HEK293 (cell line): Measurements from ENCODE around the gene FAT2.

Experiments
- KLF1 ChIP-seq: fragments of 450-650 bp; formaldehyde crosslinking; IDR thresholded peaks from 2 replicates; pipeline ENCODE4 v1.5.1; 2016; ENCODE audit warnings: missing biosample characterization, missing genetic modification characterization
- MEIS1 ChIP-seq: sonication (generic); formaldehyde crosslinking; IDR thresholded peaks from 2 replicates; pipeline ENCODE4 v1.8.1; 2022; ENCODE audit warnings: missing genetic modification reagents, mild to moderate bottlenecking, borderline replicate concordance
- ZNF114 ChIP-seq: fragments of 450-650 bp; formaldehyde crosslinking; IDR thresholded peaks from 2 replicates; pipeline ENCODE4 v1.5.0; 2017; ENCODE audit warnings: missing biosample characterization, missing genetic modification characterization
- ZNF169 ChIP-seq: fragments of 450-650 bp; formaldehyde crosslinking; IDR thresholded peaks from 2 replicates; pipeline ENCODE4 v1.5.1; 2016; ENCODE audit warnings: missing biosample characterization, missing genetic modification characterization
- ZNF274 ChIP-seq, 2 experiments: fragments of 200-500 bp in 1 of 2; fragments of 450-650 bp in 1 of 2; sonication (Bioruptor generic) in 1 of 2; formaldehyde crosslinking in 1 of 2; IDR thresholded peaks; 2 replicates each; pipeline versions ENCODE4 v1.5.1 to v1.6.1; 2014 to 2016; ENCODE audit warnings: borderline replicate concordance in 1 of 2, inconsistent platforms in 1 of 2, low read length in 1 of 2, missing biosample characterization in 1 of 2, missing genetic modification characterization in 1 of 2
- ZNF391 ChIP-seq: fragments of 450-650 bp; formaldehyde crosslinking; IDR thresholded peaks from 2 replicates; pipeline ENCODE4 v1.5.1; 2016; ENCODE audit warnings: low read depth, missing biosample characterization, missing genetic modification characterization, borderline replicate concordance
- ZNF560 ChIP-seq: fragments of 450-650 bp; formaldehyde crosslinking; IDR thresholded peaks from 2 replicates; pipeline ENCODE4 v1.5.1; 2017; ENCODE audit warnings: missing biosample characterization, missing genetic modification characterization, borderline replicate concordance
- ZNF600 ChIP-seq: fragments of 450-650 bp; formaldehyde crosslinking; IDR thresholded peaks from 2 replicates; pipeline ENCODE4 v1.5.1; 2016; ENCODE audit warnings: missing biosample characterization, missing genetic modification characterization
- ZNF664 ChIP-seq: fragments of 450-650 bp; formaldehyde crosslinking; IDR thresholded peaks from 2 replicates; pipeline ENCODE4 v1.5.1; 2016; ENCODE audit warnings: missing biosample characterization, missing genetic modification characterization
- TF ChIP-seq, protein P1 (sequence below): fragments of 450-650 bp; formaldehyde crosslinking; IDR thresholded peaks from 2 replicates; pipeline ENCODE4 v1.5.1; 2016; ENCODE audit warnings: missing biosample characterization, missing genetic modification characterization
- TF ChIP-seq, protein P2 (sequence below): fragments of 450-650 bp; formaldehyde crosslinking; IDR thresholded peaks from 2 replicates; pipeline ENCODE4 v1.5.1; 2016; ENCODE audit warnings: missing biosample characterization, missing genetic modification characterization
- TF ChIP-seq, protein P3 (sequence below): fragments of 450-650 bp; formaldehyde crosslinking; IDR thresholded peaks from 2 replicates; pipeline ENCODE4 v1.5.1; 2017; ENCODE audit warnings: missing biosample characterization, mild to moderate bottlenecking, missing genetic modification characterization, moderate library complexity
- TF ChIP-seq, protein P4 (sequence below): fragments of 450-650 bp; formaldehyde crosslinking; IDR thresholded peaks from 2 replicates; pipeline ENCODE4 v1.5.1; 2016; ENCODE audit warnings: missing biosample characterization, missing genetic modification characterization, low read depth

DNA sequence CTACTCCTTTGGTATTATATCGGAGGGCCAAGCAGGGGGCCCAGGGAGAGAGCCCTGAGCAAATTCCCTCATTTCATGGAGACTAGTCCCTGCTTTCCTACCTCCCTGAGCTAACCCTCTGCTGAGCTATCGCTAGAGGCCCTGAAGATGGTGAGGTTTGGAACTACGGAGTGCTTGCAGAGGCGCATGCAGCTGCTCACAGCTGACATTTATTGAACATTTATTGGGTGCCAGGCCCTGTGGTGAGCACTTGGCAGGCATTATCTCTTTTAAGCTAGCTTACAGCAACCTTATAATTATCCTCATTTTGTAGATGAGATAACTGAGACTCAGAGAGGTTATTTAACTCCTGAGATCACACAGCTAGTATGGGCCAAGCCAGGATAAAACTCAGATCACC is 9.8 kb downstream of the FAT2 start:
- TF ChIP-seq ZNF391 (tag by site-specific recombination) (no peak), ZNF169 (tag by site-specific recombination) (no peak), ZNF560 (tag by site-specific recombination) (no peak), KLF1 (tag by site-specific recombination) (no peak), ZNF114 (tag by site-specific recombination) (no peak), MEIS1 (no peak), ZNF274 (IDR thresholded peaks at IDR 0.05; ENCODE audit: low read length) (no peak), ZNF274 (tag by site-specific recombination; IDR thresholded peaks at IDR 0.05; ENCODE audit: borderline replicate concordance) (no peak), ZNF664 (tag by site-specific recombination) (no peak), ZNF600 (tag by site-specific recombination) (no peak)
- TF ChIP-seq, protein P1, sequence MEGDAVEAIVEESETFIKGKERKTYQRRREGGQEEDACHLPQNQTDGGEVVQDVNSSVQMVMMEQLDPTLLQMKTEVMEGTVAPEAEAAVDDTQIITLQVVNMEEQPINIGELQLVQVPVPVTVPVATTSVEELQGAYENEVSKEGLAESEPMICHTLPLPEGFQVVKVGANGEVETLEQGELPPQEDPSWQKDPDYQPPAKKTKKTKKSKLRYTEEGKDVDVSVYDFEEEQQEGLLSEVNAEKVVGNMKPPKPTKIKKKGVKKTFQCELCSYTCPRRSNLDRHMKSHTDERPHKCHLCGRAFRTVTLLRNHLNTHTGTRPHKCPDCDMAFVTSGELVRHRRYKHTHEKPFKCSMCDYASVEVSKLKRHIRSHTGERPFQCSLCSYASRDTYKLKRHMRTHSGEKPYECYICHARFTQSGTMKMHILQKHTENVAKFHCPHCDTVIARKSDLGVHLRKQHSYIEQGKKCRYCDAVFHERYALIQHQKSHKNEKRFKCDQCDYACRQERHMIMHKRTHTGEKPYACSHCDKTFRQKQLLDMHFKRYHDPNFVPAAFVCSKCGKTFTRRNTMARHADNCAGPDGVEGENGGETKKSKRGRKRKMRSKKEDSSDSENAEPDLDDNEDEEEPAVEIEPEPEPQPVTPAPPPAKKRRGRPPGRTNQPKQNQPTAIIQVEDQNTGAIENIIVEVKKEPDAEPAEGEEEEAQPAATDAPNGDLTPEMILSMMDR (tag by site-specific recombination), result no peak
- TF ChIP-seq, protein P2, sequence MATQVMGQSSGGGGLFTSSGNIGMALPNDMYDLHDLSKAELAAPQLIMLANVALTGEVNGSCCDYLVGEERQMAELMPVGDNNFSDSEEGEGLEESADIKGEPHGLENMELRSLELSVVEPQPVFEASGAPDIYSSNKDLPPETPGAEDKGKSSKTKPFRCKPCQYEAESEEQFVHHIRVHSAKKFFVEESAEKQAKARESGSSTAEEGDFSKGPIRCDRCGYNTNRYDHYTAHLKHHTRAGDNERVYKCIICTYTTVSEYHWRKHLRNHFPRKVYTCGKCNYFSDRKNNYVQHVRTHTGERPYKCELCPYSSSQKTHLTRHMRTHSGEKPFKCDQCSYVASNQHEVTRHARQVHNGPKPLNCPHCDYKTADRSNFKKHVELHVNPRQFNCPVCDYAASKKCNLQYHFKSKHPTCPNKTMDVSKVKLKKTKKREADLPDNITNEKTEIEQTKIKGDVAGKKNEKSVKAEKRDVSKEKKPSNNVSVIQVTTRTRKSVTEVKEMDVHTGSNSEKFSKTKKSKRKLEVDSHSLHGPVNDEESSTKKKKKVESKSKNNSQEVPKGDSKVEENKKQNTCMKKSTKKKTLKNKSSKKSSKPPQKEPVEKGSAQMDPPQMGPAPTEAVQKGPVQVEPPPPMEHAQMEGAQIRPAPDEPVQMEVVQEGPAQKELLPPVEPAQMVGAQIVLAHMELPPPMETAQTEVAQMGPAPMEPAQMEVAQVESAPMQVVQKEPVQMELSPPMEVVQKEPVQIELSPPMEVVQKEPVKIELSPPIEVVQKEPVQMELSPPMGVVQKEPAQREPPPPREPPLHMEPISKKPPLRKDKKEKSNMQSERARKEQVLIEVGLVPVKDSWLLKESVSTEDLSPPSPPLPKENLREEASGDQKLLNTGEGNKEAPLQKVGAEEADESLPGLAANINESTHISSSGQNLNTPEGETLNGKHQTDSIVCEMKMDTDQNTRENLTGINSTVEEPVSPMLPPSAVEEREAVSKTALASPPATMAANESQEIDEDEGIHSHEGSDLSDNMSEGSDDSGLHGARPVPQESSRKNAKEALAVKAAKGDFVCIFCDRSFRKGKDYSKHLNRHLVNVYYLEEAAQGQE (tag by site-specific recombination), result no peak
- TF ChIP-seq, protein P3, sequence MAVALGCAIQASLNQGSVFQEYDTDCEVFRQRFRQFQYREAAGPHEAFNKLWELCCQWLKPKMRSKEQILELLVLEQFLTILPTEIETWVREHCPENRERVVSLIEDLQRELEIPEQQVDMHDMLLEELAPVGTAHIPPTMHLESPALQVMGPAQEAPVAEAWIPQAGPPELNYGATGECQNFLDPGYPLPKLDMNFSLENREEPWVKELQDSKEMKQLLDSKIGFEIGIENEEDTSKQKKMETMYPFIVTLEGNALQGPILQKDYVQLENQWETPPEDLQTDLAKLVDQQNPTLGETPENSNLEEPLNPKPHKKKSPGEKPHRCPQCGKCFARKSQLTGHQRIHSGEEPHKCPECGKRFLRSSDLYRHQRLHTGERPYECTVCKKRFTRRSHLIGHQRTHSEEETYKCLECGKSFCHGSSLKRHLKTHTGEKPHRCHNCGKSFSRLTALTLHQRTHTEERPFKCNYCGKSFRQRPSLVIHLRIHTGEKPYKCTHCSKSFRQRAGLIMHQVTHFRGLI (tag by site-specific recombination), result no peak
- TF ChIP-seq, protein P4, sequence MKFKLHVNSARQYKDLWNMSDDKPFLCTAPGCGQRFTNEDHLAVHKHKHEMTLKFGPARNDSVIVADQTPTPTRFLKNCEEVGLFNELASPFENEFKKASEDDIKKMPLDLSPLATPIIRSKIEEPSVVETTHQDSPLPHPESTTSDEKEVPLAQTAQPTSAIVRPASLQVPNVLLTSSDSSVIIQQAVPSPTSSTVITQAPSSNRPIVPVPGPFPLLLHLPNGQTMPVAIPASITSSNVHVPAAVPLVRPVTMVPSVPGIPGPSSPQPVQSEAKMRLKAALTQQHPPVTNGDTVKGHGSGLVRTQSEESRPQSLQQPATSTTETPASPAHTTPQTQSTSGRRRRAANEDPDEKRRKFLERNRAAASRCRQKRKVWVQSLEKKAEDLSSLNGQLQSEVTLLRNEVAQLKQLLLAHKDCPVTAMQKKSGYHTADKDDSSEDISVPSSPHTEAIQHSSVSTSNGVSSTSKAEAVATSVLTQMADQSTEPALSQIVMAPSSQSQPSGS, result no peak
